K562 treated with DMSO at 1 percent for 12 hours (cell line): ENCODE data around the gene AZIN2. TPM values are rescaled to one million over a fixed set of nuclear protein-coding genes. Genes with fewer than 3 reads are reported as not detected.

Experiments
- total RNA-seq: library from RNA; unstranded; fragments of 300-600 nt; gene quantifications from 2 replicates; pipeline ENCODE4 v1.2.3, GENCODE V29; 2022; ENCODE audit not compliant: insufficient read depth

The AZIN2 gene
- total RNA-seq: 1.8 and 4.9 TPM in 2 replicates

DNA sequence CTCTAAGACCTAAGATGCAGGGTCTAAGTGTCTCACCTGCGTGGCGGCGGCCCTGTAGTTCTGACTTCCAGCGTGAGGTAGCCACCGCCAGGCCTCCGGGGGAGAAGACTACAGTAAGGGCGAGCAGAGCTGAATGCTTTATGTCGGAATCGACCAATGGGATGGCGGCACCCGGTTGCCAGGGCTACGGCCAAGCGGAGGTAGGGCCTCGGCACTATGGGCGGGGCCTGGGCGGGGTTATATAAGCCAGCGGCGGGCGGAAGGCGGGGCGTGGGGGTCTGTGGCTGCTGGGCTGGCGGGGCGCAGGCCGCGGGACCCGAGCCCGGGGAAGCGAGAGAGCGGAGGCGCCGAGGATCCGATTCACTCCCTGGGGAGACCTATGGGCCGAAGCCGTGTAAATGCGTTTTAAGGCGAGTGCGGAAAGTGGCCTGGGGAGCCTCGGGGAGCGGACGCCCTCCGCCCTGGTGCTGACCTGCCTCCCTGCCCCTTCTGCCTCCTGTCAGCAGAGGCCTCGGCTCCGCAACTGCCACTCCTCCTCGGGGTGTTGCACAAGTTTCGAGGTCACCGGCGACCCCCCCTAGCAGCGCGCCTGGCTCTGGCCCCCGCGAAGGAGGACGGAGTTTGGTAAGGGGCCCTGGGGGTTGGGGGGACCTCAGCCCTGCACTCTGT lies at the start of gene AZIN2:
Gene AZIN2, plus strand, starts transcription at position 269 of the 669 bp plus-strand sequence. CDS start 1,097 bp downstream, outside the sequence.

DNA sequence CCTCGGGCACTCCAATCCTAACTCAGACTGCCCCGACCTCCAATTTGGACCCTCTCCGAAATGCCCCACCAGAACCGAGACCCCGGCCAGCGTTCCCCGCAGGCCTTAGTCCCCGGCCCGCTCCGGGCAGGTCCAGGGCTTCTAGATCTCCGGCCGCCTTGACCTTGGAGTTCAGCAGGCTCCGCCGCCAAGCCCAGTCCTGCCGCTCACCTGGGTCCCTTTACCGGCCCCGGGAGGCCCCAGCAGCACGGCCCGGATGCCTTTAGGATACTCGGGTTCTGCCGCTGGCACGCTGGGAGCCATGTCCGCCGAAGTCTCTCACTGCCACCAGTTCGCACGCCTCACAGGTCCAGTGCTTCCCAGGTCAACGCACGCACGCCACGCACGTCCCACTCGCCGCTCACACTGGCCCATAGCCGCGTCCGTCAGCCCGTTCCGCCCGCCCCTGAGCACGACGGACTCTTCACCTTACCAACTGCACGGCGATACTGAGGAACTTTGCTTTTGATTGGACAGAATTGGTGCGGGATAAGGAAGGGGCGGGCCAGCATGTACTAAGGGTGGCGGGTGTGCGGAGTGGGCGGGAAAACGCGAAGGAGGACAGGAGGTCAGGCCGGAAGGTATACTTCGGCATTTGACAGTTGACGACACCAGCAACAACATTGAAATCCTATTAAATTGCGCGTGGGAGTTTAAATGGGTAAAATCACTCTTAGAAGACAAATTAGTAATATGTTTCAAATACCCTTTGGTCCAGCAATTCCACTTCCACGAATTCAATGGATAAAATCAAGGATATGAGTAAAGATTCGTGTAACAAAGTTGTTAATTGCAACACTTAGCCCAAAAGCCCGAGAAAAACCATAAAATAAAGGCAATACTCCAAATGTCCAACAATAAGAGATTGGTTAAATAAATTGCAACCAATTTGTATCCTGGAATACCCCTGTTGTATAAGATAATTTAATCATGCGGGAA lies 44.1 kb upstream of the AZIN2 start, which contains the start of gene AK2:
Gene AK2, minus strand, starts transcription at position 358 of the 978 bp plus-strand sequence. Its CDS starts 55 bp downstream, at position 303.

Other genes with a start within 250 kb of the AZIN2 start
- not detected in 2 replicates for gene FNDC5, start 210.2 kb upstream of the AZIN2 start, total RNA-seq
- gene HPCA, start 194.7 kb upstream of the AZIN2 start, total RNA-seq: not detected in 2 replicates
- gene TMEM54, start 179.8 kb upstream of the AZIN2 start, total RNA-seq: 33.8 and 42.4 TPM in 2 replicates
- 23.9 and 36.6 TPM in 2 replicates for gene RNF19B, start 116.3 kb upstream of the AZIN2 start, total RNA-seq
- 127 and 171 TPM in 2 replicates for gene AK2, start 44.3 kb upstream of the AZIN2 start, total RNA-seq
- 3.2 and 6.2 TPM in 2 replicates for gene TRIM62, start 100.9 kb downstream of the AZIN2 start, total RNA-seq
- 0.90 and 1.5 TPM in 2 replicates for gene ZNF362, start 175.3 kb downstream of the AZIN2 start, total RNA-seq
- not detected in 2 replicates for gene A3GALT2, start 239.9 kb downstream of the AZIN2 start, total RNA-seq